ENCODE data around the gene MMAA.
A peak's percentile ranks its signal among the peaks of the same experiment; 100 is the strongest.
"Not testable (repeated sequence)": the region's sequence is repeated elsewhere in the genome, so short reads cannot be mapped to it uniquely, and the experiment has no call there.

Gene MMAA

GRCh38 chr4:145618932-145619638 is at the start of gene MMAA:
MMAA (plus strand) TSS chr4:145619385; CDS start chr4:145639140, 19,755 bp downstream.
- no peak for TF ChIP-seq CTCF (IDR thresholded peaks at IDR 0.05)
- H3K4me3 ChIP-seq (ENCODE audit: low read depth in 1 of 2, low read length in 1 of 2) = peak within 1 kb of the TSS; percentile 70 to 74
- no peaks in the 10 kb centered on the region for H3K9me3 ChIP-seq
- peaks cover 11 to 12% of the 10 kb centered on the region in 2 experiments for H3K4me1 ChIP-seq (ENCODE audit: control insufficient read depth in 1 of 2, insufficient read depth in 1 of 2, low read depth in 1 of 2, low read length in 1 of 2)
- no peaks in the 10 kb centered on the region for H3K36me3 ChIP-seq
- H3K27me3 ChIP-seq = no peaks in the 10 kb centered on the region
- peak within 1 kb of the TSS; percentile 52 for H3K27ac ChIP-seq

GRCh38 chr4:145574546-145574945 is 44.6 kb upstream of the MMAA start:
- H3K27ac ChIP-seq; H3K36me3 ChIP-seq; H3K9me3 ChIP-seq; H3K4me3 ChIP-seq (ENCODE audit: low read depth in 1 of 2, low read length in 1 of 2); H3K27me3 ChIP-seq; H3K4me1 ChIP-seq (ENCODE audit: control insufficient read depth in 1 of 2, insufficient read depth in 1 of 2, low read depth in 1 of 2, low read length in 1 of 2): not testable (repeated sequence)

- H3K4me3 ChIP-seq (ENCODE audit: low read depth in 1 of 2, low read length in 1 of 2) = no peak overlapping the region
- no peaks in the 10 kb centered on the region for H3K27me3 ChIP-seq
- H3K36me3 ChIP-seq = no peaks in the 10 kb centered on the region
- H3K9me3 ChIP-seq = no peaks in the 10 kb centered on the region
- TF ChIP-seq CTCF (IDR thresholded peaks at IDR 0.05) = no peak
- H3K27ac ChIP-seq = no peak overlapping the region
- H3K4me1 ChIP-seq (ENCODE audit: control insufficient read depth in 1 of 2, insufficient read depth in 1 of 2, low read depth in 1 of 2, low read length in 1 of 2) = no peaks in the 10 kb centered on the region
These were observed 38.3 kb upstream of the MMAA start for GRCh38 chr4:145580906-145581305.

GRCh38 chr4:145583191-145584055 is 35.8 kb upstream of the MMAA start:
- Histone ChIP-seq H3K9me3 (no peaks in the 10 kb centered on the region), H3K4me3 (ENCODE audit: low read depth in 1 of 2, low read length in 1 of 2) (no peak overlapping the region), H3K27ac (no peak overlapping the region), H3K36me3 (no peaks in the 10 kb centered on the region), H3K27me3 (no peaks in the 10 kb centered on the region), H3K4me1 (ENCODE audit: control insufficient read depth in 1 of 2, insufficient read depth in 1 of 2, low read depth in 1 of 2, low read length in 1 of 2) (no peaks in the 10 kb centered on the region)
- TF ChIP-seq CTCF (IDR thresholded peaks at IDR 0.05) = no peak

- no peaks in the 10 kb centered on the region for H3K9me3 ChIP-seq
- H3K36me3 ChIP-seq = no peaks in the 10 kb centered on the region
- no peaks in the 10 kb centered on the region for H3K4me1 ChIP-seq (ENCODE audit: control insufficient read depth in 1 of 2, insufficient read depth in 1 of 2, low read depth in 1 of 2, low read length in 1 of 2)
- no peaks in the 10 kb centered on the region for H3K27me3 ChIP-seq
- no peak overlapping the region for H3K27ac ChIP-seq
- H3K4me3 ChIP-seq (ENCODE audit: low read depth in 1 of 2, low read length in 1 of 2) = no peak overlapping the region
- no peak for TF ChIP-seq CTCF (IDR thresholded peaks at IDR 0.05)
These were observed 32.0 kb upstream of the MMAA start for GRCh38 chr4:145587088-145587754.

GRCh38 chr4:145589381-145589780 is 29.8 kb upstream of the MMAA start:
- not testable (repeated sequence) for H3K9me3 ChIP-seq; H3K4me3 ChIP-seq (ENCODE audit: low read depth in 1 of 2, low read length in 1 of 2); H3K4me1 ChIP-seq (ENCODE audit: control insufficient read depth in 1 of 2, insufficient read depth in 1 of 2, low read depth in 1 of 2, low read length in 1 of 2); H3K27me3 ChIP-seq; H3K27ac ChIP-seq; H3K36me3 ChIP-seq

Measured in neutrophil (primary cell).